Effector memory CD4-positive, alpha-beta T cell (primary cell): ENCODE measurements around the gene CCDC192.

Experiments used
- DNase-seq, 3 donors: peaks; one replicate each; pipeline ENCODE4 v3.0.0-alpha.2; 2020
- H3K27ac ChIP-seq: 2 replicates; pipeline ENCODE4 v1.7.0; 2013; ENCODE audit warnings: mild to moderate bottlenecking, low read length, moderate library complexity; ENCODE audit not compliant: insufficient read depth, poor library complexity, severe bottlenecking
- H3K27me3 ChIP-seq: replicated peaks from 2 replicates; pipeline ENCODE4 v1.7.0; 2013; ENCODE audit warnings: mild to moderate bottlenecking, low read length; ENCODE audit not compliant: insufficient read depth, control insufficient read depth, poor library complexity, severe bottlenecking
- H3K36me3 ChIP-seq: 2 replicates; pipeline ENCODE4 v1.7.0; 2013; ENCODE audit warnings: mild to moderate bottlenecking, low read length, moderate library complexity; ENCODE audit not compliant: control insufficient read depth, insufficient read depth
- H3K4me1 ChIP-seq: 2 replicates; pipeline ENCODE4 v1.7.0; 2013; ENCODE audit warnings: low read length, mild to moderate bottlenecking; ENCODE audit not compliant: control insufficient read depth, insufficient read depth, poor library complexity, severe bottlenecking
- H3K4me3 ChIP-seq: 2 replicates; pipeline ENCODE4 v1.7.0; 2013; ENCODE audit warnings: low read length, low read depth, mild to moderate bottlenecking; ENCODE audit not compliant: insufficient read depth, poor library complexity, severe bottlenecking
- H3K9me3 ChIP-seq: 2 replicates; pipeline ENCODE4 v1.7.0; 2013; ENCODE audit warnings: mild to moderate bottlenecking, low read length, moderate library complexity; ENCODE audit not compliant: control insufficient read depth

Gene CCDC192

GRCh38 chr5:127802477-127802865 lies 99.3 kb downstream of the CCDC192 start:
- no peak for DNase-seq
- H3K27me3 ChIP-seq, result no peaks in the 10 kb centered on the region
- H3K4me3 ChIP-seq, result no peak overlapping the region
- no peaks in the 10 kb centered on the region for H3K4me1 ChIP-seq
- no peak overlapping the region for H3K27ac ChIP-seq
- no peaks in the 10 kb centered on the region for H3K36me3 ChIP-seq
- no peaks in the 10 kb centered on the region for H3K9me3 ChIP-seq

GRCh38 chr5:127804886-127805426 lies 101.8 kb downstream of the CCDC192 start:
- Histone ChIP-seq H3K4me3 (no peak overlapping the region), H3K36me3 (no peaks in the 10 kb centered on the region), H3K9me3 (no peaks in the 10 kb centered on the region), H3K27ac (no peak overlapping the region), H3K27me3 (no peaks in the 10 kb centered on the region), H3K4me1 (no peaks in the 10 kb centered on the region)
- DNase-seq, result no peak

- H3K4me1 ChIP-seq, result no peaks in the 10 kb centered on the region
- no peak overlapping the region for H3K27ac ChIP-seq
- H3K27me3 ChIP-seq, result no peaks in the 10 kb centered on the region
- no peaks in the 10 kb centered on the region for H3K9me3 ChIP-seq
- DNase-seq, result no peak
- H3K36me3 ChIP-seq, result no peaks in the 10 kb centered on the region
- no peak overlapping the region for H3K4me3 ChIP-seq
These were observed 102.3 kb downstream of the CCDC192 start for GRCh38 chr5:127805448-127805847.

- no peak overlapping the region for H3K27ac ChIP-seq
- H3K36me3 ChIP-seq, result no peaks in the 10 kb centered on the region
- no peaks in the 10 kb centered on the region for H3K4me1 ChIP-seq
- no peaks in the 10 kb centered on the region for H3K9me3 ChIP-seq
- H3K4me3 ChIP-seq, result no peak overlapping the region
- no peak for DNase-seq
- no peaks in the 10 kb centered on the region for H3K27me3 ChIP-seq
These were observed 103.6 kb downstream of the CCDC192 start for GRCh38 chr5:127806776-127807175.

- H3K27ac ChIP-seq, result no peak overlapping the region
- H3K4me1 ChIP-seq, result no peaks in the 10 kb centered on the region
- H3K27me3 ChIP-seq, result no peaks in the 10 kb centered on the region
These were observed 106.3 kb downstream of the CCDC192 start for GRCh38 chr5:127809533-127809932.

GRCh38 chr5:127810017-127810416 lies 106.8 kb downstream of the CCDC192 start:
- no peak for DNase-seq

More at GRCh38 chr5:127809533-127809932, 106.3 kb downstream of the CCDC192 start:
- no peak overlapping the region for H3K4me3 ChIP-seq
- no peaks in the 10 kb centered on the region for H3K36me3 ChIP-seq
- no peaks in the 10 kb centered on the region for H3K9me3 ChIP-seq
- DNase-seq, result no peak

GRCh38 chr5:127810707-127811490 lies 107.7 kb downstream of the CCDC192 start:
- no peaks in the 10 kb centered on the region for H3K27me3 ChIP-seq
- H3K36me3 ChIP-seq, result no peaks in the 10 kb centered on the region
- H3K9me3 ChIP-seq, result no peaks in the 10 kb centered on the region
- DNase-seq, result no peak
- H3K4me1 ChIP-seq, result no peaks in the 10 kb centered on the region
- H3K27ac ChIP-seq, result no peak overlapping the region
- H3K4me3 ChIP-seq, result no peak overlapping the region

More at GRCh38 chr5:127810017-127810416, 106.8 kb downstream of the CCDC192 start:
- H3K4me3 ChIP-seq, result no peak overlapping the region
- H3K27ac ChIP-seq, result no peak overlapping the region
- H3K4me1 ChIP-seq, result no peaks in the 10 kb centered on the region
- H3K27me3 ChIP-seq, result no peaks in the 10 kb centered on the region
- H3K36me3 ChIP-seq, result no peaks in the 10 kb centered on the region
- H3K9me3 ChIP-seq, result no peaks in the 10 kb centered on the region

GRCh38 chr5:127812570-127812969 lies 109.4 kb downstream of the CCDC192 start:
- Histone ChIP-seq H3K36me3 (no peaks in the 10 kb centered on the region), H3K4me3 (no peak overlapping the region), H3K27me3 (no peaks in the 10 kb centered on the region), H3K4me1 (no peaks in the 10 kb centered on the region), H3K27ac (no peak overlapping the region), H3K9me3 (no peaks in the 10 kb centered on the region)
- no peak for DNase-seq

GRCh38 chr5:127813633-127814587 lies 110.7 kb downstream of the CCDC192 start:
- no peaks in the 10 kb centered on the region for H3K4me1 ChIP-seq
- no peaks in the 10 kb centered on the region for H3K36me3 ChIP-seq
- DNase-seq, result no peak
- no peak overlapping the region for H3K27ac ChIP-seq
- no peaks in the 10 kb centered on the region for H3K27me3 ChIP-seq
- no peaks in the 10 kb centered on the region for H3K9me3 ChIP-seq
- no peak overlapping the region for H3K4me3 ChIP-seq

- no peaks in the 10 kb centered on the region for H3K27me3 ChIP-seq
- H3K9me3 ChIP-seq, result no peaks in the 10 kb centered on the region
- no peaks in the 10 kb centered on the region for H3K4me1 ChIP-seq
- H3K36me3 ChIP-seq, result no peaks in the 10 kb centered on the region
- DNase-seq, result no peak
- no peak overlapping the region for H3K4me3 ChIP-seq
- no peak overlapping the region for H3K27ac ChIP-seq
These were observed 111.4 kb downstream of the CCDC192 start for GRCh38 chr5:127814588-127814973.
